ENCODE results near the gene HEATR9.

The HEATR9 gene

GRCh38 chr17:35893751-35894150 is 25.1 kb upstream of the HEATR9 start:
- H3K4me3 ChIP-seq = no peak overlapping the region
- H3K27ac ChIP-seq = no peak overlapping the region
- DNase-seq (ENCODE audit: low spot score) = no peak
- TF ChIP-seq CTCF (IDR thresholded peaks at IDR 0.05) = no peak

GRCh38 chr17:35892091-35893035 is 23.7 kb upstream of the HEATR9 start:
- H3K4me3 ChIP-seq = no peak overlapping the region
- TF ChIP-seq CTCF (IDR thresholded peaks at IDR 0.05) = no peak
- DNase-seq (ENCODE audit: low spot score) = no peak
- no peak overlapping the region for H3K27ac ChIP-seq

GRCh38 chr17:35891269-35891668 is 22.6 kb upstream of the HEATR9 start:
- H3K27ac ChIP-seq = no peak overlapping the region
- no peak overlapping the region for H3K4me3 ChIP-seq
- no peak for TF ChIP-seq CTCF (IDR thresholded peaks at IDR 0.05)
- no peak for DNase-seq (ENCODE audit: low spot score)

- no peak overlapping the region for H3K4me3 ChIP-seq
- DNase-seq (ENCODE audit: low spot score) = no peak
- TF ChIP-seq CTCF (IDR thresholded peaks at IDR 0.05) = no peak
- no peak overlapping the region for H3K27ac ChIP-seq
Measured at GRCh38 chr17:35890774-35891155, 22.1 kb upstream of the HEATR9 start.

GRCh38 chr17:35889818-35890773 is 21.4 kb upstream of the HEATR9 start:
- DNase-seq (ENCODE audit: low spot score) = no peak
- no peak for TF ChIP-seq CTCF (IDR thresholded peaks at IDR 0.05)
- no peak overlapping the region for H3K4me3 ChIP-seq
- H3K27ac ChIP-seq = no peak overlapping the region

- no peak overlapping the region for H3K27ac ChIP-seq
- DNase-seq (ENCODE audit: low spot score) = no peak
- no peak overlapping the region for H3K4me3 ChIP-seq
- TF ChIP-seq CTCF (IDR thresholded peaks at IDR 0.05) = no peak
Measured at GRCh38 chr17:35889241-35889640, 20.6 kb upstream of the HEATR9 start.
